GM21737 (cell line): Measurements from ENCODE around the gene PFKFB1.

Experiments
- ATAC-seq: cut with Tn5 transposase; IDR thresholded peaks from one replicate; pipeline ENCODE4 v1.9.1; 2021; ENCODE audit warnings: mild to moderate bottlenecking, moderate library complexity; ENCODE audit not compliant: unreplicated experiment

Gene PFKFB1

DNA sequence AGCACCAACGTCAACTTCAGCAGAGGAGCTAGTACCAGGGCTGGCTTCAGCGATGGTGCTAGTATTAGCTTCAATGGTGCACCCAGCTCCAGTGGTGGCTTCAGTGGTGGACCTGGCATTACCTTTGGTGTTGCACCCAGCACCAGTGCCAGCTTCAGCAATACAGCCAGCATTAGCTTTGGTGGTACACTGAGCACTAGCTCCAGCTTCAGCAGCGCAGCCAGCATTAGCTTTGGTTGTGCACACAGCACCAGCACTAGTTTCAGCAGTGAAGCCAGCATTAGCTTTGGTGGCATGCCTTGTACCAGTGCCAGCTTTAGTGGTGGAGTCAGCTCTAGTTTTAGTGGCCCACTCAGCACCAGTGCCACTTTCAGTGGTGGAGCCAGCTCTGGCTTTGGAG, 65.1 kb downstream of the PFKFB1 start:
- no peak for ATAC-seq

DNA sequence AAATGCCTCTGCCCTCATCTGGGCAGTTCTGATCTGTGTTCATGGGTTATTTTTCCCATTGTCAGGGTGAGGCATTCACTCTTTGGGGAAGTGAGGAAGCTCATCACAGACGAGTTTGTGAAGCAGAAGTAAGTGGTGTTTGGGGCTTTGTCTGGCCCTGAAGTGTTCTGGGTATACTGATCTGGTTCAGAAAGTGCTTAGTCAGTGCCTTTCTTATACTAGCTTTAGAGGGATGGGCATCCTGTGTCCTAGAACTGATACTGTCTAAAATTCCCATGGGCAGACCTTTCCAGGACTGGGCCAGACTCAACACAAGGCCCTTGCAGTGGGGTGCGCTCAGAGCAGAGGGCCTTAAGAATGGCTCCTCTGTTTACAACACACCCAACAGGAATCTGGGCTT, 67.0 kb downstream of the PFKFB1 start:
- no peak for ATAC-seq

- ATAC-seq, result no peak
Measured at GRCh38 chrX:54923376-54923775, 70.6 kb downstream of the PFKFB1 start.

GRCh38 chrX:54922547-54922946, 71.4 kb downstream of the PFKFB1 start:
- ATAC-seq, result no peak

DNA sequence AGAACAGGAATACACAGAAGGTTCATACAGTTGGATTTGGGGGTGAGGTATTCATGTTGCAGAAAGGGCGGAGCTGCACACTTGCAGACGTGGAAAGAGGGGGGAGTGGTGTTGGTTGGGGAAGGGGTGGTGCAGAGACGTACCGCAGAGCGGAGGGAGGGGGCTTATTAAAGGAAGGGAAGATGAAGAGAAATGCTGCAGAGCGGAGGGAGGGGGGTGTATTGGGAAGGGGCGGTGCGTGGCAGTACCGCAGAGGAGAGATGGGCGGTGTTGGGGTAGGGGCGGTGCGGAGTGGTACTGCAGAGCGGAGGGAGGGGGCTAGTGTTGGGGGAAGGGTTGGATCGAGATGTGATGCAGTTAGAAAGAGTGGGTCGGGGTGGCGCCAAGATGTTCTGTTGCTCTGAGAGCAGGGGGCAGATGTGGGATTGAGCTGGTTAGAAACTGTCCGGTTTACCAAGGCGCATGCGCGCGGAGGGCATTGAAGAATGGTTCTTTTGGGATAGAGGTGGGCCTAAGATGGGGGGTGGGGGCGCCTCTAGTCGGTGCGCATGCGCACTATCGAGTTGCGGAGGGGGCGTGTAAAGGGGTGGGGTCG, 72.5 kb downstream of the PFKFB1 start:
- no peak for ATAC-seq

DNA sequence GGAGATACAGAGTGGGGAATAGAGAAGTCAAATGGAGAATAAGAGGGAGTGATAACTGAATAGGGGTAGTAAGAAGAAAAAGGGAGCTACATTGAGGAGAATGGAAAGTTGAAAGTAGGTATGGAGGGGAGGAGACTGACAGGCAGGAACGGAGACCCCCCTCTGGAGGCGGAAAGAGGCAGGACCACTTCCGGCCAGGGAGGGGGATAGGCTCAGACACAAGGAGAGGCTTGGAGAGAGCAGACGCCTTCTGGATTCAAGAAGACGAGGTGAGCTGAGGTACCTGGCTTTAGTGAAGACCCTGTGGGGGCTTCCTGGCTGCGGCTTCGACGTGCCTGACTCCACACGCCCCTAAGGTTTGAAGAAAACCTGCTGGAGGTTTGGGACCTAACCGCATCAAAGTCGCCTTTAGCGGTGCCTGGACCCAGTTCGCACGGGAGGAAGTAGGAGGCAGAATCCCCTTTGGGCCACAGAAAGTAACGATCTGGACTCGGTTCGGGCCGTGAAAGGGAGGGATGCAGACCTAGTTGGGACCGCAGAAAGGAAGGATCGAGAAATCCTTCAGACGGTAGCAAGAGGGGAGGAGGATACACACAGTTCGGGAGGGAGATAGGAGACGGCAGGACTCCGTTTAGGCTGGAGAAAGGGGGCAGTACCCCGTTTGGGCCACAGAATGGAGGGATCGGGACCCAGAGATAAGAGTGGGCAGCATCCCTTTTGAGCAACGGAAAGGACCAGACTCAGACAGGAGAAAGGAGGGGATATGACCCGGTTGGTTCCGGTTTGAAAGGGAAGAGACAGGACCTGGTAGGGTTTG, 73.2 kb downstream of the PFKFB1 start, which contains the start of gene TRO:
Gene TRO, plus strand, starts transcription at position 215 of the 817 bp plus-strand sequence. CDS start 1,423 bp downstream, outside the sequence.
- no peak for ATAC-seq

- ATAC-seq, result no peak
Measured at GRCh38 chrX:54909941-54910340, 84.0 kb downstream of the PFKFB1 start.

DNA sequence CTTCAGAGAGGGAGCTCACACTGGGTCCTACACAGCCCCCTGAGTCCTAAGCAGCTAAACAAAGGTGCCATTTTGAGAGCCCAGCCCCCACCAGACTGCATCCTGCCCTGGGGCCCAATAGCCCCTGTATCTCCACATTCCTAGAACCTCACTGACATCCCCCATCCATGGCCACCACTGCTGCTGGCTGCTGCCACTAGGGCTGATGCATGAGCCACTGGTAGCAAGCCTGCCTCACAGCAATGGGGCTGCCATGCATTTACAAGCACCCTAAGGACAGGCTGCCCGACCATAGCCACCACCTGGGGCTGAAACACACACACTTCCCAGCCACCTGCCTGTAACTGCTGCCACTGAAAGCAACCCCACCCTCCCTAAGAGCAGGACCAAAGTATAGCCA, 99.8 kb downstream of the PFKFB1 start:
- ATAC-seq, result no peak

- no peak for ATAC-seq
Measured at GRCh38 chrX:54891573-54891972, 102.4 kb downstream of the PFKFB1 start.

DNA sequence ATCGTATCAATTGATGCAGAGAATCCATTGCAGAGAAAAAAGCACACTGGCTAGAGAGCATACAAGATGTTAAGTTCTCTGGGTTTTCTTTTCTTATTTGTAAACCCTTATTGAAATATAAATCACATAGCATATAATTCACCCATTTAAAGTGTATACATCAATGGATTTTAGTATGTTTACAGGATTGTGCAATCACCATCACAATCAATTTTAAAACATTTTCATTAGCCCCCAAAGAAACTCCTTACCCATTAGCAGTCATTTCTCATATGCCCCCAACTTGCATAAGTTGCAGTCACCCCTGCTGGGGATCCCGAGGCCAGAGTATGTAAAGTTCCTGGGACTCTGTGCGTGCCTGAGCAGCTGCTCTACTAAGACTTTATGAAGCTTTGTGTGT, 108.2 kb downstream of the PFKFB1 start:
- no peak for ATAC-seq
